Astrocyte (in vitro differentiated cells and primary cell): Measurements from ENCODE around the gene CDH24. TPM values are rescaled to one million over a fixed set of nuclear protein-coding genes. Genes with fewer than 3 reads are reported as not detected.
A peak's percentile ranks its signal among the peaks of the same experiment; 100 is the strongest.

Experiments
- DNase-seq: peaks from one replicate; pipeline ENCODE4 v3.0.0-alpha.2; 2010; ENCODE audit warnings: low read depth
- FAIRE-seq: peaks from 2 replicates; lab custom pipeline; 2011; peaks lifted over from hg19 to GRCh38; lab: Jason Lieb, UNC
- H2AFZ ChIP-seq: 2 replicates; pipeline ENCODE4 v1.6.0; 2012; ENCODE audit warnings: low read depth, low read length, inconsistent platforms
- H3K27ac ChIP-seq: 2 replicates; pipeline ENCODE4 v1.5.1; 2011; ENCODE audit warnings: low read depth, low read length, inconsistent platforms
- H3K27me3 ChIP-seq: 2 replicates; pipeline ENCODE4 v1.6.0; 2011; ENCODE audit warnings: low read length, inconsistent platforms; ENCODE audit not compliant: insufficient read depth
- H3K36me3 ChIP-seq: 2 replicates; pipeline ENCODE4 v1.5.1; 2011; ENCODE audit warnings: low read length, inconsistent platforms; ENCODE audit not compliant: insufficient read depth
- H3K4me1 ChIP-seq: 2 replicates; pipeline ENCODE4 v1.5.1; 2011; ENCODE audit warnings: low read length, inconsistent platforms; ENCODE audit not compliant: insufficient read depth
- H3K4me2 ChIP-seq: 2 replicates; pipeline ENCODE4 v1.6.0; 2012; ENCODE audit warnings: low read length, inconsistent platforms
- H3K4me3 ChIP-seq: 2 replicates; pipeline ENCODE4 v1.5.1; 2011; ENCODE audit warnings: low read depth, mild to moderate bottlenecking, low read length, inconsistent platforms; ENCODE audit not compliant: insufficient read depth
- H3K79me2 ChIP-seq: 2 replicates; pipeline ENCODE4 v1.6.0; 2012; ENCODE audit warnings: mild to moderate bottlenecking, low read length, inconsistent platforms; ENCODE audit not compliant: insufficient read depth
- H3K9ac ChIP-seq: 2 replicates; pipeline ENCODE4 v1.6.0; 2012; ENCODE audit warnings: mild to moderate bottlenecking, low read length, inconsistent platforms
- H3K9me3 ChIP-seq: 2 replicates; pipeline ENCODE4 v1.5.1; 2012; ENCODE audit warnings: low read depth, mild to moderate bottlenecking, low read length, inconsistent platforms; ENCODE audit not compliant: insufficient read depth
- H4K20me1 ChIP-seq: 2 replicates; pipeline ENCODE4 v1.6.0; 2012; ENCODE audit warnings: low read length, inconsistent platforms; ENCODE audit not compliant: insufficient read depth
- H3K27ac Mint-ChIP-seq: one replicate; pipeline ENCODE4 v1.8.0; 2021; ENCODE audit warnings: mild to moderate bottlenecking, mixed read lengths; ENCODE audit not compliant: unreplicated experiment
- H3K27me3 Mint-ChIP-seq: one replicate; pipeline ENCODE4 v1.8.0; 2021; ENCODE audit warnings: low read depth, mixed read lengths; ENCODE audit not compliant: unreplicated experiment
- H3K36me3 Mint-ChIP-seq: one replicate; pipeline ENCODE4 v1.8.0; 2021; ENCODE audit warnings: low read depth, mixed read lengths; ENCODE audit not compliant: unreplicated experiment
- H3K4me1 Mint-ChIP-seq: one replicate; pipeline ENCODE4 v1.8.0; 2021; ENCODE audit warnings: low read depth, mixed read lengths; ENCODE audit not compliant: unreplicated experiment
- H3K4me3 Mint-ChIP-seq: one replicate; pipeline ENCODE4 v1.8.0; 2021; ENCODE audit warnings: mild to moderate bottlenecking, moderate library complexity, mixed read lengths; ENCODE audit not compliant: unreplicated experiment
- H3K9me3 Mint-ChIP-seq: one replicate; pipeline ENCODE4 v1.8.0; 2021; ENCODE audit warnings: mild to moderate bottlenecking, mixed read lengths; ENCODE audit not compliant: unreplicated experiment
- CTCF ChIP-seq: IDR thresholded peaks from 2 replicates; pipeline ENCODE4 v1.5.1; 2011; ENCODE audit warnings: low read depth, mild to moderate bottlenecking, inconsistent platforms, low read length, moderate library complexity; ENCODE audit not compliant: insufficient read depth
- EZH2 ChIP-seq: IDR thresholded peaks from 2 replicates; pipeline ENCODE4 v1.6.1; 2012; ENCODE audit warnings: mild to moderate bottlenecking, low read length, inconsistent platforms; ENCODE audit not compliant: insufficient read depth
- total RNA-seq: library from RNA; stranded (reverse); gene quantifications from 2 replicates; pipeline ENCODE4 v1.2.1, GENCODE V29; 2021

Gene CDH24
- total RNA-seq, 1 donor from 2014 or later, result 22.2 TPM

- Histone ChIP-seq H3K4me2 (peak overlapping the region; percentile 98), H3K79me2 (peaks cover 91% of the 10 kb centered on the region), H3K9ac (peak overlapping the region; percentile 97), H3K36me3 (peaks cover 40% of the 10 kb centered on the region), H3K4me3 (peak overlapping the region; percentile 93), H3K9me3 (no peaks in the 10 kb centered on the region), H3K4me1 (peaks cover 17% of the 10 kb centered on the region), H4K20me1 (peaks cover 70% of the 10 kb centered on the region), H3K27ac (peak overlapping the region; percentile 99), H3K27me3 (no peaks in the 10 kb centered on the region), H2AFZ (peak overlapping the region; percentile 99)
- Mint-ChIP-seq H3K4me1 (peaks cover 39% of the 10 kb centered on the region), H3K27ac (no peak overlapping the region), H3K9me3 (no peaks in the 10 kb centered on the region), H3K27me3 (no peaks in the 10 kb centered on the region), H3K4me3 (no peak overlapping the region), H3K36me3 (peaks cover 21% of the 10 kb centered on the region)
- no peak for DNase-seq
- no peak for FAIRE-seq
- no peak for TF ChIP-seq EZH2
- peak; percentile 28 for TF ChIP-seq CTCF
Observed at GRCh38 chr14:23093991-23094665, 36.8 kb upstream of the CDH24 start.

GRCh38 chr14:23093526-23093925 is 36.2 kb upstream of the CDH24 start:
- Histone ChIP-seq H3K4me3 (peak overlapping the region; percentile 93), H3K9ac (peak overlapping the region; percentile 97), H3K9me3 (no peaks in the 10 kb centered on the region), H3K27me3 (no peaks in the 10 kb centered on the region), H3K4me1 (peaks cover 17% of the 10 kb centered on the region), H4K20me1 (peaks cover 64% of the 10 kb centered on the region), H3K4me2 (peak overlapping the region; percentile 98), H3K36me3 (peaks cover 39% of the 10 kb centered on the region), H3K27ac (peak overlapping the region; percentile 99), H3K79me2 (peaks cover 85% of the 10 kb centered on the region), H2AFZ (no peak overlapping the region)
- no peak for TF ChIP-seq EZH2
- no peak for TF ChIP-seq CTCF
- no peak for DNase-seq
- Mint-ChIP-seq H3K9me3 (no peaks in the 10 kb centered on the region), H3K27ac (no peak overlapping the region), H3K36me3 (peaks cover 17% of the 10 kb centered on the region), H3K4me1 (peaks cover 39% of the 10 kb centered on the region), H3K27me3 (no peaks in the 10 kb centered on the region), H3K4me3 (no peak overlapping the region)
- no peak for FAIRE-seq

GRCh38 chr14:23093104-23093503 is 35.8 kb upstream of the CDH24 start:
- Histone ChIP-seq H3K27me3 (no peaks in the 10 kb centered on the region), H3K27ac (no peak overlapping the region), H3K4me2 (peak overlapping the region; percentile 98), H3K9ac (peak overlapping the region; percentile 97), H3K79me2 (peaks cover 81% of the 10 kb centered on the region), H3K9me3 (no peaks in the 10 kb centered on the region), H4K20me1 (peaks cover 59% of the 10 kb centered on the region), H3K4me1 (peaks cover 17% of the 10 kb centered on the region), H2AFZ (no peak overlapping the region), H3K4me3 (peak overlapping the region; percentile 18), H3K36me3 (peaks cover 39% of the 10 kb centered on the region)
- Mint-ChIP-seq H3K36me3 (peaks cover 14% of the 10 kb centered on the region), H3K27me3 (no peaks in the 10 kb centered on the region), H3K9me3 (no peaks in the 10 kb centered on the region), H3K4me1 (peaks cover 38% of the 10 kb centered on the region), H3K27ac (no peak overlapping the region), H3K4me3 (no peak overlapping the region)
- DNase-seq (no peak), FAIRE-seq (no peak)
- no peak for TF ChIP-seq EZH2
- TF ChIP-seq CTCF, result no peak
